AG10803 (cell line): ENCODE results near the gene TMEM218.
"Not testable (repeated sequence)": the region's sequence is repeated elsewhere in the genome, so short reads cannot be mapped to it uniquely, and the experiment has no call there.

Source experiments
- DNase-seq: peaks from one replicate; pipeline ENCODE4 v3.0.0; 2010; ENCODE audit warnings: low read depth
- H3K4me3 ChIP-seq: 2 replicates; pipeline ENCODE4 v1.5.1; 2011; ENCODE audit warnings: mild to moderate bottlenecking, low read length, control low read depth
- CTCF ChIP-seq: conservative IDR thresholded peaks from 2 replicates; pipeline ENCODE4 v1.5.1; 2011; ENCODE audit warnings: mild to moderate bottlenecking, low read length, control low read depth, inconsistent platforms

The TMEM218 gene

GRCh38 chr11:125056931-125057692 is 54.3 kb downstream of the TMEM218 start:
- DNase-seq: no peak
- TF ChIP-seq CTCF: no peak
- H3K4me3 ChIP-seq: no peak overlapping the region

- not testable (repeated sequence) for DNase-seq, H3K4me3 ChIP-seq
Measured at GRCh38 chr11:125056111-125056510, 55.3 kb downstream of the TMEM218 start.

- no peak for DNase-seq
- TF ChIP-seq CTCF: no peak
- H3K4me3 ChIP-seq: no peak overlapping the region
Measured at GRCh38 chr11:125055107-125055715, 56.2 kb downstream of the TMEM218 start.

GRCh38 chr11:125053167-125053566 is 58.3 kb downstream of the TMEM218 start:
- no peak for DNase-seq
- no peak for TF ChIP-seq CTCF
- no peak overlapping the region for H3K4me3 ChIP-seq

GRCh38 chr11:125052047-125052446 is 59.4 kb downstream of the TMEM218 start:
- DNase-seq: no peak
- no peak for TF ChIP-seq CTCF
- no peak overlapping the region for H3K4me3 ChIP-seq

GRCh38 chr11:125049164-125049792 is 62.1 kb downstream of the TMEM218 start:
- no peak for DNase-seq
- TF ChIP-seq CTCF: no peak
- no peak overlapping the region for H3K4me3 ChIP-seq
